GM18499 (cell line): ENCODE data around the gene INPP4A.

Source experiments
- ATAC-seq: cut with Tn5 transposase; IDR thresholded peaks from one replicate; pipeline ENCODE4 v1.9.1; 2021; ENCODE audit warnings: moderate number of reproducible peaks; ENCODE audit not compliant: insufficient read depth, unreplicated experiment

INPP4A gene

DNA sequence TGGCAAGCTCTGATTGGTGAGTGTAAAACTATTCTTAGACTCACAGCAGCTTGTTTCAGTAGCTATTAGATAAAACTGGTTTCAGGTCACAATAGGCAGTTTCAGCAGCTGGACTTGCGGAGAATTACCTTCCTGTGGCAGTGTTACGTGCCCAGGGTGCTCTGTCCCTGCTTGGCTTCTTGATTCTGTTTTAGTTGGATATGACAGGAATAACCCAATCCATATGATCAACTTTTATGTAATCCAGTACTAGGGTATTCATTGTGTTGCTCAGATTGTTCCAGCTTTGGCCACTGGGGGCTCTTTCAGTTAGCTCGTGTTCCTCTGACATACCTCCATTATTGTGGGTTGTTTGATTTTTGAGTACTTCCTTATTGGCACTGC lies 43.1 kb downstream of the INPP4A start:
- ATAC-seq, result peak; percentile 46

DNA sequence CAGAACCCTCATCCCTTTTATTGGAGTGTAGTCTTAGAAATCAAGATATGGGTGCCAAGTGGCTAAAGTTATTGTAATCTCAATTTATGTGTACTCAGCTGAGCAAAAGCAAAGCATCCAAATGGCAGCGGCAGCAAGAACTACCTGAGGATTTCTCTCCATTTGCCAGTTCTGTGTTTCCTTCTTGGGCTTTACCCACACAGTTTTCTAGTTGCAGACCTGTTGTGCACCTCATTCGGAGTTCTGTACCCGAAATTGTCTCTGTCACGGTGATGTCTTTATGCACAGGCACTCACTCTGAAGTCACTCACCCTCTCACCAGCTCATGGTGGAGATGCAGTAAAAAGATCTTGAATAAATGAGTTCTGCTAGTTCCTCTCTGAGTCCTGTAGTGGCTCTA lies 43.6 kb downstream of the INPP4A start:
- ATAC-seq, result no peak

DNA sequence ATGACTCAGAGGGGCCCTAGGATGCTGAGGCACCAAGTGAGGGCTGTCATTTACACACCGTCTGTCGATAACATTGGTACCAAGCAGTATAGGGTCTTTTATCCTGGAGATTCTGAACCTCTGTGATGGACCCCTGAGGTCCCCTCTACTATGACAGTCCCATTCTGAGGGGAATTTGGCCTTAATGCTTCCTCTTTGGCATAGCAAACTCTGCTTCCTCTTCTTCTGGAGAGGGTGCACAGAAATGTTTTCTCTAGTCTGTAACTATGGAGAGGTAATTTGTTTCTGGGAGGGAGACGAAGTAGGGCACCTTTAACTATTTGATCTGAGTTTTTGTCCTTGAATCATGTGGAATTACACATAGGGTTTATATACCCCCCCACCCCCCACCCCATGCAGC lies 44.8 kb downstream of the INPP4A start:
- ATAC-seq, result no peak

DNA sequence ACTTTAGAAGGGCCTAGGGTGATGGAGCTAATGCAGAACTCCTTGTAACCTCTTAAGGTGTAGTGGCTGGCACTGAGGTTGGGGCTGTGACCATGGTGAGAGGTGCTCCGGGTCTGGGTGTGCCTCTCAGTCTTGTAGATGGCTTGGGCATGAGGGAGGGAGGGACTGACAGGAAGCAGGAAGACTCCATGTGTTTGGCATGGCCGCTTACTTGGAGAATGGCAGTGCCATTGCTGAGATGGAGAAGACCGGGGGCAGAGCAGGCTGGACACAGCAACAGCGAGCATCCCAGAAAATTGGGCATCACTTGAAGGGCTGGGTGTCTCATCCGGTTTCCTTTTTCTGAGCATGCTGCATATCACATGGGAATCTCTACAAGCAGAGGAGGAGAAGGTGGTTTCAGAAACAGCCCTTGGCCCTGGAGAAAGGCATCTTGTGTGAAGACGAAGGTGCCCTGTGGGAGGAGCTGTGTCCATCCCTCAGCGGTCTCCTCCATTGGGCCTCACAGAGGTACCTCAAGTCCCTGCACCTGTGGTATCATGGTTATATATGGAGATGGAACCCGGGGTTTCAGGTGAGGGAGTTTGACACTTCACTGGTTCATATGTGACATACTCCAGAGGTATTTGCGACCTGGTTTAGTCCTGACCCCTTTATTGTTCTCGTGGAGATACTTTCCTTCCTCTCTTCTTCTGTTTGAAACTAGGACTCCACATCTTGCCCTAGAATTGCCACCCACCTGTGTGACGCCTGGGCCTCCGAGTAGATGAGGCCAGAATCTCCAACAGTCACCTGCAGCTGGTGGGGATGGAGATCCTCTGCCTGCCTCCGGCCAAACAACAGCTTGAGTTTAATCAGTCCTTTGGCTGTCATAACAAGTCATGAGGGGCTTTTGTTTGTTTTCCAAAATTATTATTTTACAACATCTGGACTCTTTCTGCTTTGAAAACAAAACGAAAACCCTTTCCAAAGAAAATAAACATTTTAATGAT lies 45.6 kb downstream of the INPP4A start:
- ATAC-seq, result no peak

DNA sequence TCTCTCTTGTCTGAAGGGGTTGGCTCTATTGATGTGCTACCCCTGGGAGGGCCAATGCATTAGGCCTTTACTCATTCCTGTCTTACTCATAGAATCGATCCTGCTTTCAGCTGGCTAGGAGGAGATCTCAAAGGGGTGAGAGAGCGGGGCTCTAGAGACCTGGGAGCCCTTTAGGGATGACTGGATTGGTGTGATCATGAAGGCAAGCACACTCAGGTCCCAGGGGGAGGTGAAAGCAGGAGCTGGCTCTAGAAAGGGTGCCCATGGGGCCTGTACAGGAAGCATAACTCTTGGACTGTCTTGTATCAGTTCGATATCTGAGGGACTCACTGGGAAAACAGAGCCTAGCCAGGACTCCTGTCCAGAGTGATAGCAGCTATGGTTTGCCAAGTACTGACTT lies 47.8 kb downstream of the INPP4A start:
- ATAC-seq, result no peak

DNA sequence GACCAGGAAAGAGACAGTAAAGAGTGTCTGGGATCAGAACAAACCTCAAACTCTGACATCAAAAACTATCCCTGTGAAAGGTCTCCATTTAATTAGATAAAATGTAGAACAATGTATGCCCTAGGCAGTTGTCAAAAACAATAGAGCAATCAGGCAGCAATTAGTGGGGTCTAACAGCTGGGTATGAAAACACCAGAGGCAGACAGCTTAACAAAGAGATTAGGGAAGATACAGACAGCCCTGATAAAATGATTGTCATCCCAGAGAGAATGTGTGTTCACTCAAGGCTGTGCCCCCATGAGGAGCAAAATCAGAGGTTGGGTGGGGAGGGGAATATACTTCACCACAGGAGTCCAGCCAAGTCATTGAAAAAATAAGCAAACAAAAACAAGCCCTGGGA lies 50.0 kb downstream of the INPP4A start:
- no peak for ATAC-seq

DNA sequence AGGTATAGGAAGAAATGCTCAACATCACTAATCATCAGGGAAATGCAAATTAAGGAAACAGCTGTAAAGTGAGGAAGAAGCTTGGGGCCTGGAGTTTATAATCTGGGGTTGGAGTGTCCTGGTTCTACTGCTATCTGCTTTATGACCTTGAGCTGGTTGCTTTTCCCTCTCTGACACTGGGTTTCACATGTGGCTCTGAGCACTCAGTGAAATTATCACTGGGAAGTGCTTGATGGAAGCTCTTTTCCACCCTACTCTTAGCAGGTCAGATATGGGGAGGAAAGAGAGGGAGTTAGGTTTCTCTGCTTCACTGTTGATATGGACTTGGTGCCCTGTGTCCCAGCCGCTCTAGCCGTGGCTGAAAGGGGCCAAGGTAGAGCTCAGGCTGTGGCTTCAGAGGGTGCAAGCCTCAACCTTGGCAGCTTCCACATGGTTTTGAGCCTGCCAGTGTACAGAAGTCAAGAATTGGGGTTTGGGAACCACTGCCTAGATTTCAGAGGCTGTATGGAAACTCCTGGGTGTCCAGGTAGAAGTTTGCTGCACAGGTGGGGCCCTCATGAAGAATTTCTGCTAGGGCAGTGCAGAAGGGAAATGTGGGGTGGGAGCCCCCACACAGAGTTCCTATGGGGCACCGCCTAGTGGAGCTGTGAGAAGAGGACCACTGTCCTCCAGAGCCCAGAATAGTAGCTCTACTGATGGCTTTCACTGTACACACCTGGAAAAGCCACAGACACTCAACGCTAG lies 52.3 kb downstream of the INPP4A start:
- ATAC-seq, result no peak

DNA sequence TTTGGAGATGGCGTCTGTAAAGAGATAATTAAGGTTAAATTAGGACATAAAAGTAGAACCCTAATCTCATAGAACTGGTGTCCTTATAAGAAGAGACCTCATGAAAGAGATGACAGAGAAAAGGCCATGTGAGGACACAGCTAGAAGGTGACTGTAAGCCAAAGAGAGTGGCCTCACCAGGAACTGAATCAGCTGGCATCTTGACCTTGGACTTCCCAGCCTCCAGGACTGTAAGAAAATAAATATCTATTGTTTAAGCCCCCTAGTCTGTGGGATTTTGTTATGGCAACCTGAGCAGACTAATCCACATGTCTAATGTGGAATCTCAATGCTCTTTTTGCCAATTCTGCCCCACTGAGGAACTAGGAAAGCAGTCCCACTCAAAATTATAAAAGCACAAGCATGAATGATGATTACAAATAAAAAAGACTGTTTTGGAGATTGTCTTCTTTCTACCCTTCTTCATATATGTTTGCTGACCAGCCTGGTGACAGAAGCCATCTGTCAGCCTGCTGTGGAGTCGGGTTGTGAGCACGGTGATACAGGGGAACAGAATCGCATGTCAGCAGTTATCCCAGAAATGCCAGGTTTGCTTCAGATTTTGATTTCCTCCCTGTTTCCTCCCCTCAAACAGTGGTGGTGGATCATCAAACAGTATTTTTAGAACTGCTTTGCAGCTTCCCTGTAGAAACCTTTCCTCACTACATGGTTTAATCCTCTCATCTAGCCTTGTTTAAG lies 54.2 kb downstream of the INPP4A start:
- ATAC-seq, result no peak

DNA sequence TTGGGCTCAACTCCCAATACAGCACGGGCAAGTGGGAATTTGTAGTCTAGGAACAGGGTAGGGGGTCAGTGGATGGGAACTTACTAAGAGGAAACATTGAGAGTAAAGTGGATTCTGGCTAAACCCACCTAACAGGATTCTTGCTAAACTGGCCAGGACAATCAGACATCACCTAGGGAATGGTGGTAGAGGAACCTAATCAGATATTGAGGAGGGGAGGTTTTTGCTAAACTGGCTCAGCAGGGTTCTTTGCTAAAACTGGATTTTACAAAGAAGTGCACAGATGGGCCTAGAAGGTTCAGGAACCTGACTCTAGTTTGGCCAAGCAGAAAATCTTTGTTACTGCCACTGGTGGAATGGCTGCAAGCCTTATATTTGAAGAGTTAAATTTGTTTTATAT lies 55.9 kb downstream of the INPP4A start:
- ATAC-seq, result no peak

DNA sequence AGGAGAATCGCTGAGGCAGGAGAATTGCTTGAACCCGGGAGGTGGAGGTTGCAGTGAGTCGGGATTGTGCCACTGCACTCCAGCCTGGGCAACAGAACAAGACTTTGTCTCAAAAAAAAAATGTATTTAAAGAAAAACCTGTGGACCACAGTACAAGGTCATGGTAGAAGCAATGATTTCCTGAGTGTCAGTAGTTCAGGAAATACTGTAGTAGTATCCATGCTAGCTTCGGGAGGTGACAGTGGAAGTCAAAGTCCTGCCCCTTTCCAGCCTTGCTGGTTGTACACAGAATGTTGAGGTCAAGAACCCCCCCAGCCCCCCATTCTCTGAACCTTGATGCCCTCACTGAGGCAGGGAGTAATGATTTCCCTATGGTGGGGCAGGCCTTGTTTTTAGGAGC lies 56.6 kb downstream of the INPP4A start:
- no peak for ATAC-seq

DNA sequence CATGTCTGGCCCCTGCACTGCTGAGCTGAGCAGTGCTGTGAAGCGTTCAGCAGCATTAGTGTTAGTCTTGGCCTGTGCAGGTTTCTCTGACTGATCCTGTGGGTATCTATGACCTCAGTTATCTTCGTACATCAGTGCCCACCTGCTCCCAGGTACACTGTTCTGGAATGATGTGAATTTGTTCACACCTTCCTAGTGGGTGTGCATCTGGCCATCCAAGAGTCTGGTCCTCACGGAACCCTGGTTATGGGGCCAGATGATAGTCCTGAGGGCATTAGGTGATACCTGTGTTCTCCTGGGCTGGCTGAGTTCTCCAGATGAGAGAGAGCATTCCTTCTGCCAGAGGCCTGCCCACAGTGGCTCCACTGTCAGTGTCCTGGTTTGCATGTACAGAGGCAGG lies 57.2 kb downstream of the INPP4A start:
- no peak for ATAC-seq

DNA sequence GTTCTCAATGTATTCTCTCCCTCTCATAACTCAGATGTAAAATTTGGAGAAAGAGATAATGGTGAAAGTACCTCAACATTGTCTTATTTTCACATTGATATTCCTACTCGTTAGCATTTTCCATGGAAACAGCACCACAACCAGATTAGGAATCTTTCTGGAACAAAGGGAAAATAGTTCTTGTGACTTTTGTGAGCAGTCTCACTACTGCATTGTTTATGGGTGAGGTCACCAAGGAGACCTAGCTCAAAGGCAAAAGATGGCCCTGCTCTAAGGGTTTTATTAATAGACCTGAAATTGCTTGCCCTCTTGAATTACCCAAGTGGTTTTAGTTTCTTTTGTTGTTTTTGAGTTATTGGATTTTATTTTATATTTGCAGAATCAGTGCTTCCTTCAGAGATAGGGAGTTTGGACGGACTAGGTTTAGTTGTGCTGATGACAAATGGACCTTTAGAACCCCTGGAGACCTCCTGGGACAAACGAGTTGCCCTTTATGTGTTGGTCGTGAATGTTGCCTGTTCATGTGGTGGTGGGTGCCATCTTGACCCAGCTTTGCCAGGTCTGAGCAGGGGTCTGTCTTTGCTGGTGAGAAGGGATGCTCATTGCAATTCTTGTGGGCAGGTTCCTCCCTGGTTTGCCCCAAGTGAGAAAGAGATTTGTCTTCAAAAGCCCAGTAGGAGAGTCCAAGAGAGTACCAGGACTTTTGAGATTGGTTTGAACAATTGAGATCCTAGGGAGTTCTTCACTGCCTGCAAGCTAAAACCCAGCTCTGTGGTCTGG lies 58.1 kb downstream of the INPP4A start:
- no peak for ATAC-seq

DNA sequence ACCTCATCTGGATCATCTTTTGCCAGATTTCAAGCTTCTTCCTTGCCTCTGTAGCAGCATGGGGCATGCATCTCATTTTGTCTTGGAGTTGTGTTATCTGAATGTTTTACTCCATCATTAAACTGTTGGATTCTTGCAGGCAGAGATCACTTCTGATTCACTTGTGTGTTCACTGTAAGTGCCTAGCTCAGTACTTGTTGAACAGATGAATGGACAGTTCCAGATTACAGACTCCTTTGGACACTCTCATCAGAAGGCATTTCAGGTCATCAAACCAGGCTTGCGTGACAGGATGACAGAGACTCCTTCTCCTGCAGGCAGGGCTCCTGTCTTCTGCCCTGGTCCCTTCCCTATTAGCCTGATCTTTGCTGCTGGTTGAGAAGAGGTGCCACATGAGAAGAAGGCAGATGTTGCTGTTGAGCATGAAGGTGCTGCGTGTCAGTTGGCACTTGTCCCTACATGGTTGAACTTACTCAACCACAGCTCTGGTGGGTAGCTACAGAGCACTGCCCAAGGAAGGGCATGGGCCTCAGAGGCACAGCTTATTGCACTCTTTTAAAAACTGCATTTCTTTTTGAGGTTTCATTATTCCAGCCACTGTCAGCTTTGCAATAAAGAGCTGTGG lies 58.9 kb downstream of the INPP4A start:
- ATAC-seq, result no peak

DNA sequence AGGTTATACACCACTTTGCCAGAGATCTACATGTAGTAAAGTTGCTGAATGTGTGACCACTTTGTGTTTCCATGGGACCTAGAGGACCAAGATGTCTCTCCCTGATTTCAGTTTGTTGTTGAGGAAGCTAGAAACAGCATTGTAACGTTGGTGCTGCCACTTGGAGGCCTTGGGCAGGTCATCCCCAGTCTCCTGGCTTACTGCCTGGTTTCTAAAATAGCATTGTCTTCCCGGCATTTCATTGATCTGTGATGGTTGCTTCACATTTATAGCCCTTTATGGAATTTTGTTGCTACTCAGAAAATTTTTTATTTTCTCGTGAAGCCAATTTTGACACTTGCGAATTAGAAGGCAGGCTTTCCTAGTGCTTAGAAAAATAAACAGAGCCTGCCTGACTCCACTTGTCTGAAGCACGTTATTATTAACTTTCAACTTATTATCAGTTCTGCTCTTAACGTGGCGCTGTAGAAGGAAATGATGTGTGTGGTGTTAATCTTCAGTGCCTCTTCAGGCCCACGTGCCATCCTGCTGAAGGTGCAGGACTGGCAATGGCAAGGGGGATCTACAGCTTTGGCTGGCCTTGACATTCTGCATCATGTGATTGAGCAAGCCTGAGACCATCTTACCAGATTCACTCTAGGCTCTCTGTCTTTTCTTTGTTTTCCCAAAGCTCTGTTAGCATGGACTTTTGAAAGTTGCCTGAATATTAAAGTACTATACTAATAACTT lies 59.9 kb downstream of the INPP4A start:
- no peak for ATAC-seq

DNA sequence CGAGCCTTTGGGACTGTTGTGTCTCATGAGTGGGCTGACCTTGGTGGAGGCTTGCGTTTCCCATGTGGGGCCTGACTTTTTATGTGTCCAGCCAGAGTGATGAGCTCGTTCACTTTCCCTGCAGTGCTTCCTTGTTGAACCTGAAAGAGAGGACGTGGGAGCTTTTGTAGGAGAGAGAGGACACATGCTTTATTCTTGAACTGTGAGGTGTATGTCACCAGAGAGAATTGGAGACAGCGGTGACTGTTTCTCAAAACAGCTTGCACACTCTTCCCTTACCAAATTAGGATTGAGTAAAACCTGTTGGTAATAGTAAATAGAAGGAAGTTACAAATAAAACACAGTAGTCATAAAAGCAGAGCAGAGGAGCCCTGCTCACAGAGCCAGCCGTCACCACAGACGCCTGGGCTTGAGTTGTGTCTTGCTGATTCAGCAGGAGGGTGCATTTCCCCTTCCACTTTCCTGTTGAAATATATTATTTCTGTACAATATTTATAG lies 60.7 kb downstream of the INPP4A start:
- ATAC-seq, result no peak

DNA sequence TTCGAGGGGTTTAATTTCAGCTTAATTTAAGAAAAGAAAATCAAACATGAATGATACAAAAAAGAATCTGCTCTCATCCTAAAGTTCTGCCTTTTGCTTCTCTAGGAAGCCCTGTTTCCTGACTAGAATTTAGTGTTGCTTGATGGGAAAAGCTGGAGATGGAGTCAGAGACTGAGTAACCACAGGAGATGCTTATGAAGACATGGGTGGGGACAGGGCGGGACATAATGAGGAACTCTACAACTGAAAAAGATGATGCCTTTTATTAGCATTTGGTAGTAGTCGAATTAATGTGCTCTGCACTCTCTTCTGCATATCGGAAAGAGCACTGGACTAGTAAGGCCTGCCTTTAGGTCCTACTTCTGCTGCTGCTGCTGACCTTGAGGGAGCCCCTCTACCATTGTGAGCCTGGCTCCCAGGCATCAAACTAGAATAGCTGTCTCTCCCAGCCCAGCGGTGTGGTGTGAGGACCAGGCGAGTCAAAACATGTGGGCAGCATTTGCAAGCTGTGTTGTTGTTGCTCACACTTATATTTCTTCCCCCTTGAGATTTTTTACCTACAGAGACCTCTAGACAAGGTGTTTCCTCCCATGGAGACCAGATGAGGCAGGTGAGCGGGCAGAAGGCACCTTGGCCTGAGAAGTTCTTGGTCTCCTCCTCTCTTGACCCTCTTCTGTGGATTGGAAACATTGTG lies 61.5 kb downstream of the INPP4A start:
- ATAC-seq, result no peak

DNA sequence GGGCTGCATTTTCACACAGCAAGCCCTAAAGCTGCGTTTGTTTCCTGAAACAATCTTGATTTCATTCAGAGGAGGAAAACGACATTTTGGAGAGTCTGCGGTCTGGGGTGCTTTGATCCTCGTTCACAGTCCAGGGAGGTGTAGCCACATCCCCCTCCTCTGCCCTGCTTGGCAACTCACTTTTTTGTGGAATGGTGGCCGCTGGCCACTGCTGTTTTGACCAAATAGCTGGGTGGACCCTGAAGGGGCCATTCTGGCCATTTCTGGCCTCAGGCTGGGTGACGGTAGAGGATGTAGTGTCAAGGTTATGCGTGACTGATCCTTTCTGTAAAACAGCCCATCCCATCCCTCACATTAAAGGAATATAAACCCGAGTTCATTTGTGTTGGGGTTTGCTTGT lies 62.2 kb downstream of the INPP4A start:
- ATAC-seq, result no peak

DNA sequence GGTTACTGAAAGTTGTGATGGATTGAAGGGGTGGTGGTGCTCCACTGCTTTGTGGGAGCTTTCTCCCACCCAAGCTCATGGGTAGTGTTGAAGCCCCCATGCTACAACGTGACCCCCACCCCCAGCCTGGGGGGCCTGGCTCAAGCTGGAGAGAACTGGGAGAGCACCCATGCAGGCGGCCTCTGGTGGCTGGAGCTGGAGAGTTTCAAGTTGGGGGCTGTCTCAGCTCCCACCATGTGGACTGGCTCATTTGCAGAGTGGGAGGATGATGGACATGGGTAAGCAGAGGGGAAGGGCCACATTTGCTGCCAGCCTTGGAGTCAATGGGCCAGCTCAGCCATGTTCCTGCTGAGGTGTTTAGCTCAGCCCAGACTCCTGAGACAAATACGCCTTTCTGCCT lies 62.8 kb downstream of the INPP4A start:
- ATAC-seq, result no peak
